Testis (tissue), 3 donors: ENCODE data around the gene CBR3. TPM values are rescaled to one million over a fixed set of nuclear protein-coding genes. Genes with fewer than 3 reads are reported as not detected.

ENCODE experiments used
- DNase-seq: peaks from one replicate; pipeline ENCODE4 v3.0.0-alpha.2; 2019
- H3K27ac ChIP-seq, 2 donors: fragments of 200-600 bp; sonication (generic); one replicate each; pipeline ENCODE4 v1.5.1; 2019
- H3K27me3 ChIP-seq: fragments of 200-600 bp; sonication (generic); one replicate; pipeline ENCODE4 v1.5.1; 2019
- H3K36me3 ChIP-seq: fragments of 200-600 bp; sonication (generic); one replicate; pipeline ENCODE4 v1.5.1; 2017; ENCODE audit warnings: low read depth; ENCODE audit errors: missing control alignments
- H3K4me1 ChIP-seq: fragments of 200-600 bp; sonication (generic); one replicate; pipeline ENCODE4 v1.5.1; 2019
- H3K4me3 ChIP-seq, 2 donors: fragments of 200-600 bp; sonication (generic); one replicate each; pipeline ENCODE4 v1.5.1; 2017 to 2019
- H3K9me3 ChIP-seq: fragments of 200-600 bp; sonication (generic); one replicate; pipeline ENCODE4 v1.5.1; 2017
- CTCF ChIP-seq, 3 experiments: fragments of 450-650 bp in 2 of 3; fragments of 200-600 bp in 1 of 3; sonication (generic) in 1 of 3; IDR thresholded peaks; one replicate each; pipeline ENCODE4 v1.5.1; 2016 to 2019; ENCODE audit warnings: antibody characterized with exemption in 3 of 3, mild to moderate bottlenecking in 2 of 3, moderate library complexity in 1 of 3
- POLR2A ChIP-seq: fragments of 450-650 bp; IDR thresholded peaks from one replicate; pipeline ENCODE4 v1.6.1; 2017; ENCODE audit warnings: antibody characterized with exemption, mild to moderate bottlenecking, moderate library complexity
- WGBS, 2 donors: methylation state at CpG; one replicate each; pipeline ENCODE4 v1.1.5; 2018; 5-methylcytosine and 5-hydroxymethylcytosine counted together
- intact Hi-C: fragments of 100-400 bp; cut with DNase I; formaldehyde crosslinking; loops from one replicate; pipeline ENCODE4 v1.15.1; 2023; ENCODE audit warnings: low total_unique reads
- polyA plus RNA-seq: library from polyadenylated mRNA; stranded (reverse); fragments of 350-450 nt; fragmentation: Illumina TruSeq; extraction: RNeasy Lipid Tissue Mini Kit (QIAGEN cat#74804); gene quantifications from one replicate; pipeline ENCODE4 v1.2.3, GENCODE V29; 2014; ENCODE audit warnings: low read depth, low replicate concordance; ENCODE audit not compliant: insufficient read depth
- total RNA-seq, 2 donors: library from RNA; depleted of rRNA; stranded (reverse); fragments of >200 nt; gene quantifications; one replicate each; pipeline ENCODE4 v1.2.3, GENCODE V29; 2016

CBR3 gene
- total and polyA plus RNA-seq, 3 donors from 2014 or later: 2.8 to 10.7 (median 6.9) TPM

GRCh38 chr21:36125512-36126207 is 9.2 kb upstream of the CBR3 start:
- no peak overlapping the region for H3K4me3 ChIP-seq
- no peaks in the 10 kb centered on the region for H3K27me3 ChIP-seq
- TF ChIP-seq POLR2A (no peak), CTCF (IDR thresholded peaks at IDR 0.05) (peak; percentile 73 to 94 (median 87))
- peaks cover 11% of the 10 kb centered on the region for H3K4me1 ChIP-seq
- intact Hi-C loops: no loop called here
- 35 to 47% methylated on average over 9 of the region's 9 CpGs for WGBS, 2 donors
- peak overlapping the region in 1 of 2 donors; percentile 38 for H3K27ac ChIP-seq
- H3K36me3 ChIP-seq: no peaks in the 10 kb centered on the region
- peak; percentile 81 for DNase-seq
- H3K9me3 ChIP-seq: no peaks in the 10 kb centered on the region

GRCh38 chr21:36126208-36126565 is 8.7 kb upstream of the CBR3 start:
- Histone ChIP-seq H3K27ac (peak overlapping the region in 1 of 2 donors; percentile 38), H3K27me3 (no peaks in the 10 kb centered on the region), H3K4me3 (no peak overlapping the region), H3K9me3 (no peaks in the 10 kb centered on the region), H3K36me3 (no peaks in the 10 kb centered on the region), H3K4me1 (peaks cover 11% of the 10 kb centered on the region)
- TF ChIP-seq POLR2A: no peak
- no peak for TF ChIP-seq CTCF (IDR thresholded peaks at IDR 0.05)
- intact Hi-C loops: no loop called here
- no peak for DNase-seq

- H3K4me1 ChIP-seq: peaks cover 11% of the 10 kb centered on the region
- intact Hi-C loops: no loop called here
- no peak for DNase-seq
- no peaks in the 10 kb centered on the region for H3K9me3 ChIP-seq
- 94% methylated on average over 5 of the region's 5 CpGs for WGBS, 2 donors
- H3K27ac ChIP-seq: peak overlapping the region in 1 of 2 donors; percentile 38
- TF ChIP-seq CTCF (IDR thresholded peaks at IDR 0.05) (no peak), POLR2A (no peak)
- no peak overlapping the region for H3K4me3 ChIP-seq
- no peaks in the 10 kb centered on the region for H3K36me3 ChIP-seq
- H3K27me3 ChIP-seq: no peaks in the 10 kb centered on the region
Measured at GRCh38 chr21:36126621-36127110, 8.2 kb upstream of the CBR3 start.

DNA sequence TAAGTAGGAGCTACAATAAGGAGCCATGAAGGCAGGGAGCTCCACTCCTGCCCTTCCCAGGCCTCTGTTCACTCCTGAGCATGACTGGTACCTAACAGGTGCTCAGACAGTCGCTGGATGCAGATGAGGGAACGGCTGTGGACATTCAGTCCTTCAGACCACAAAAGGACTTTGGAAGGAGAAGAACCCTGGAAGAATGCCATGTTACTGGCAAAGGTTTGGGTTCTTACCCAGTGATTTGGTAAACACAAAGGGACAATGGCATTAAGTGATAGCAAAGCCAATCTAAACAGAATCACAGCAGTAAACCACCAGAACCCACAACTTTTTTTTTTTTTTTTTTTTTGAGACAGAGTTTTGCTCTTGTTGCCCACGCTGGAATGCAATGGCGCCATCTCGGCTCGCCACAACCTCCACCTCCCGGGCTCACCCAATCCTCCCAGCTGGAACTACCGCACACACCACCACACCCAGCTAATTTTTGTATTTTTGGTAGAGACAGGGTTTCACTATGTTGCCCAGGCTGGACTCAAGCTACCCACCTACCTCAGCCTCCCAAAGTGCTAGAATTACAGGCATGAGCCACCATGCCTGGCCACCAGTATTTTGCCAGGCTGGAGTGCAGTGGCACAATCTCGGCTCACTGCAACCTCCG is 7.5 kb upstream of the CBR3 start:
- Histone ChIP-seq H3K27ac (peak overlapping the region in 1 of 2 donors; percentile 36), H3K36me3 (no peaks in the 10 kb centered on the region), H3K4me1 (peaks cover 11% of the 10 kb centered on the region), H3K27me3 (no peaks in the 10 kb centered on the region), H3K9me3 (no peaks in the 10 kb centered on the region), H3K4me3 (no peak overlapping the region)
- intact Hi-C loops: no loop called here
- TF ChIP-seq POLR2A (no peak), CTCF (IDR thresholded peaks at IDR 0.05) (no peak)
- WGBS, 2 donors: 79 to 82% methylated on average over 9 to 10 of the region's 10 CpGs
- DNase-seq: no peak
